Body of pancreas (tissue), 4 donors: ENCODE data around the gene CADM1.

ENCODE experiments used
- CTCF ChIP-seq, 7 experiments: fragments of 450-650 bp in 4 of 7; fragments of 200-600 bp in 3 of 7; sonication (generic) in 3 of 7; IDR thresholded peaks; one replicate each; pipeline ENCODE4 v1.5.1; 2016 to 2019; ENCODE audit warnings: antibody characterized with exemption in 7 of 7
- POLR2A ChIP-seq, 3 donors: fragments of 450-650 bp; IDR thresholded peaks; one replicate each; pipeline ENCODE4 v1.6.1; 2016; ENCODE audit warnings: antibody characterized with exemption in 3 of 3, mild to moderate bottlenecking in 2 of 3

GRCh38 chr11:115528225-115528624 lies 24.0 kb upstream of the CADM1 start:
- no peak for TF ChIP-seq CTCF (IDR thresholded peaks at IDR 0.05)
- no peak for TF ChIP-seq POLR2A (IDR thresholded peaks at IDR 0.05)
